GM18858 (cell line): Measurements from ENCODE around the gene SPHK1.

ENCODE experiments used
- ATAC-seq: cut with Tn5 transposase; IDR thresholded peaks from one replicate; pipeline ENCODE4 v1.9.1; 2021; ENCODE audit not compliant: unreplicated experiment

Gene SPHK1

DNA sequence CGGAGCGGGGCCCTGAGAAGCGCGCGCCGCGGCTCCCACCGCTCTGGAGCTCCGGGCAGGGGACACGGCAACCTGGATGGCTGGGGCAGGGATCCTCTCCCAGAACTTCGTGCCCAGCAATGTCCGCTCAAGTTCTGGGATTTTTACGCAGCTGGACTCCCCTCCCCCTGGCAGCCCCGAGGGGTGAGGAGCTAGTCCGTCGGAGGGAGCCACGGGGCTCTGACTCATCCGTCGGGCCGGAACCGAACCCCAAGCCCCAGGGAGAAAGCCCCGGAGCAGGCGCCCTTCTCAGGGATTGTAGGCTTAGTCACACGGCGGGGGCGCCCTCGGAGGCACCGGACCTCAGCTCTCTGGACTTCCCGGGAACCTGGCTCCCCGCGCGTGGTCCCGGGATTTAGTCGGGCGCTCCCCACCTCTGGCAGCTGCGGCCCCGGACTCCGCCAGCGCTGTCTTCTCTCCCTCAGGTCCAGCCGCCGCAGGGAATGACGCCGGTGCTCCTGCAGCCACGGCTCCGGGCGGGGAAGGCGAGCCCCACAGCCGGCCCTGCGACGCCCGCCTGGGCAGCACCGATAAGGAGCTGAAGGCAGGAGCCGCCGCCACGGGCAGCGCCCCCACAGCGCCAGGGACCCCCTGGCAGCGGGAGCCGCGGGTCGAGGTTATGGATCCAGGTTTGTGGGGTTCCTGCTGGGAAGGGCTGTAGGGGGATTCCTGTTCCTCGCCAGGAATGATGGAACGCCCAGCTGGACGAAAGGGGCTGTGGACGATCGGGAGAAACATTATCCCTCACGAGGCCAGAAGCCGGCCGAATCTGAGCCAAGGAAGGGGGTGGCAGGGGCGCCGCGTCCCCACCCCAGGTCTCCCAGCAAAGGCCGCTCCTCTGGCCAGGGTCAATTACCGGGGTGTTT is 830 bp downstream of the SPHK1 start:
- ATAC-seq = no peak

DNA sequence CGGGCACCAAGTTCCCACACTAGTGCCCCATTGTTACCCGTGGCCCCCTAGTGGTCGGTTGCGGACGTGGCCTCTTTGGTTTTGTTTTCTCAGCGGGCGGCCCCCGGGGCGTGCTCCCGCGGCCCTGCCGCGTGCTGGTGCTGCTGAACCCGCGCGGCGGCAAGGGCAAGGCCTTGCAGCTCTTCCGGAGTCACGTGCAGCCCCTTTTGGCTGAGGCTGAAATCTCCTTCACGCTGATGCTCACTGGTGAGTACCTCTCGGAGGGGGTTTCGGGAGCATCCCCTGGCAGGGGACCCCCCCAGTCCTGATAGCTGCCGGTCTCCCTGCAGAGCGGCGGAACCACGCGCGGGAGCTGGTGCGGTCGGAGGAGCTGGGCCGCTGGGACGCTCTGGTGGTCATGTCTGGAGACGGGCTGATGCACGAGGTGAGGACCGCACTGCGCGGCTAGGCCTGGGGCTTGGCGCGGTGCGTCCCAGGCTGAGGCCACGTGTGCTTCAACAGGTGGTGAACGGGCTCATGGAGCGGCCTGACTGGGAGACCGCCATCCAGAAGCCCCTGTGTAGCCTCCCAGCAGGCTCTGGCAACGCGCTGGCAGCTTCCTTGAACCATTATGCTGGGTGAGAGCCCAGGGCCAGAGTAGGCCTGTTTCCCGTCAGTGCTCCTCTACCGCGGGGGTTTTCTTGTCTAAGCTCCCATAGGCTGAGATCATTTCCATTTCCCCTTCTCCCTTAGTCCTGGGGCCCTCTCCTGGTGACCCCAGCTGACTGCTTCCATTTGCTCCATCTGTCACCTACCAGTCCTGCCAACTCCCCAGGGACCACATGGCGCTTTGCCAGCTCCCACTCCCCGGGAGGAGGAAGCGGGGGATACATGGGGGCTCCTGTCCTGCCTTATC is 1.7 kb downstream of the SPHK1 start:
- no peak for ATAC-seq

DNA sequence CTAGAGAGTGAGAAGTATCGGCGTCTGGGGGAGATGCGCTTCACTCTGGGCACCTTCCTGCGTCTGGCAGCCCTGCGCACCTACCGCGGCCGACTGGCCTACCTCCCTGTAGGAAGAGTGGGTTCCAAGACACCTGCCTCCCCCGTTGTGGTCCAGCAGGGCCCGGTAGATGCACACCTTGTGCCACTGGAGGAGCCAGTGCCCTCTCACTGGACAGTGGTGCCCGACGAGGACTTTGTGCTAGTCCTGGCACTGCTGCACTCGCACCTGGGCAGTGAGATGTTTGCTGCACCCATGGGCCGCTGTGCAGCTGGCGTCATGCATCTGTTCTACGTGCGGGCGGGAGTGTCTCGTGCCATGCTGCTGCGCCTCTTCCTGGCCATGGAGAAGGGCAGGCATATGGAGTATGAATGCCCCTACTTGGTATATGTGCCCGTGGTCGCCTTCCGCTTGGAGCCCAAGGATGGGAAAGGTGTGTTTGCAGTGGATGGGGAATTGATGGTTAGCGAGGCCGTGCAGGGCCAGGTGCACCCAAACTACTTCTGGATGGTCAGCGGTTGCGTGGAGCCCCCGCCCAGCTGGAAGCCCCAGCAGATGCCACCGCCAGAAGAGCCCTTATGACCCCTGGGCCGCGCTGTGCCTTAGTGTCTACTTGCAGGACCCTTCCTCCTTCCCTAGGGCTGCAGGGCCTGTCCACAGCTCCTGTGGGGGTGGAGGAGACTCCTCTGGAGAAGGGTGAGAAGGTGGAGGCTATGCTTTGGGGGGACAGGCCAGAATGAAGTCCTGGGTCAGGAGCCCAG is 2.8 kb downstream of the SPHK1 start:
- no peak for ATAC-seq

DNA sequence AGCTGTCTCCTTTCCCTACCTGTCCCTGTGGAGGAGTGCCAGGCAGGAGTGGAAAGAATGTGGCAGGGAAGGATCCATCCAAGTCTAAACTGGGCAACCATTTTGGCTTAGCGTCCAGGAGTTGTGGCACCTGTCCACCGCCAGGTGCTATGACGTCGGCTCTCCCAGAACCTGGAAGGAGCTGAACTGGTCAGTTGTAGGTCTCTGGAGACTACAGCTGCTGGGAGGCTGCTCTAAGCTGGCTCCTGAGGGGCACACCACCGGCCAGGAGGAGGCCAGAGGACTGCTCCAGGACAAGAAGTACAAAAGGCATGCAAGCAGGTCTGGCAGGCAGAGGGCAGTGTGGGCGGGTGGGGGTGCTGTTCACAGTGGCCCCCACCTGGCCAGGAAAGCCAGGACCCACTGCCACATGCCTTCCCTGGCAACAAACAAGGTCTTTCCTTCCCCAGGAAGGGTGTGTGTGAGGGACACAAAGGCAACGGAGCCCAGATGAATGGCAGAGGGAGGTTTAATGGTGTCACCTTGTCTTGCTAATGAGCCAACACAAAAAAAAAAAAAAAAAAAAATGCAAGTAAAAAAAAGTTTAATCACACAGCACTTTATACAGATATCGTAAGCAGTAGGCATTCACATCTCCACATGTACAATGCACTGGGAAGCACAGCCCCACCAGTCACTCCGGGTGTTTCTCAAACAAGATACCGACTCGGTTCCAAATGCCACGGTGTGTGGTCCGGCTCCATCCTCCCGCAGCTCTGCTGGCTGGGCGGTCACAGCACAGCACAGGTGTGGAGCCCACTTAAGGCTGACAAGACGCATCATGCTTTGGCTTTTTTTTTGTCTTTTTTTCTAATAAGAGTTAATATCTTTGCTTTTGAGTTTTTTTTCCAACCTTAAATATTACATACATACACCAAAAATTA is 4.8 kb downstream of the SPHK1 start:
- ATAC-seq = no peak

DNA sequence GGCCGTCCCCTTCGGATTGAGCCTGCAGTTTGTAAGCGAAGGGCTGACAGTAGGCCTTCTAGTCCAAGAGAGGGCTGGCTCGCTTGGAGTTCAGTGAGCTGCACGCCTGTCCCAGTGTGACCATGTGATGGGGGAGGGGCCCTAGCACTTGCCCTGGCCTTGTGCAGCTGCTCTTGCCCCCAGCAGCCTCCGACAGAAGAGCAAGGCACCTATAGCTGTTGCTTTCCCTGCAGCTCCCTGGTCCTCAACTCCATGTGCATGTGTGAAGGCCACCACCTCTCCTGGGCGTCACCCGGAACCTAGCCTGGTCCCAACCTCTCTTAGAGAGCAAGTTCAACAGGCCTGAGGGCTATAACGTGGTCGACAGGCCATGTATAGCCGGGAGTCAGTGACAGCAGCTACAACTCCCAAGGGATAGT is 5.6 kb downstream of the SPHK1 start:
- no peak for ATAC-seq

DNA sequence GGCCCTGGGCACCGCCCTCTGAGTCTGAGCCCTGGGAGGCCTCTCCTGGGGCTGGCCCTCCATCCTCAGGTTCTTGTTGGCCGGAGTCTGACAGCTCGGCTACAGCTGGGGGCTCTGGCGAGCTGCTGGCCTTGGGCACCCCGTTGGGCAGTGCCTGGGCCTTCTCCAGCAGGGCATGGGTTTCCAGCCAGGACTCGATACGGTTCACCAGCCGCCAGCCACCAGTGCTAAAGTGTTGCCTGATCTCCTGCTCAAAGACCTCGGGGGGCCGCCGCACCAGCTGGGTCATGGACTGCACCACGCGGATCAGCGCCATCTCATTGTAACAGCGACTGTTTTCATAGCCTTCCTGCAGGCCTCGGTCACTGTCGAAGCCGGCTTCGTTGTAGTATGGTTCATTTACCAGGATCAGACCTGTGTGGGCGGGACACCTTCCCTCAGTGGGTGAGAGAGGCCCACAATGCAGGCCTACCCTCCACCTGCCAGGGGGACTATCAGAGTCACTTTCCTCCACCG is 6.8 kb downstream of the SPHK1 start:
- ATAC-seq = no peak

DNA sequence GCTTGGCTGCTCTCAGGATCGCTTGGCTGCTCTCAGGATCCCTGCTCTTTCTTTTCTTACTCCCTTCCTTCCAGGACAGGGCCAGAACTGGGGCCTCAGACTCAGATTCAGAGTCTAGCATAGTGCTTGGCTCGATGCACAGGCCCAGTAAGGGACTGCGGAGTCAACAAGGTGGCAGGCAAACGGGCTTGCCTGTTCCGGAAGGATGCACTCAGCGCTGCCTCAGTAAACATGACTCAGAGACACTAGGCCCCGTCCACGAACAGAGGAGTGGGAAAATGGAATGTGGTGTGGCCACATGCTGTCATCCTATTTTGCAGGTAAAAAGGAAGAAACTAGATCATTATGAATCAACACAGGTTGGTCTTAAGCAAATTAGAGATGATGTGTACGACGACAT is 9.8 kb downstream of the SPHK1 start:
- no peak for ATAC-seq

DNA sequence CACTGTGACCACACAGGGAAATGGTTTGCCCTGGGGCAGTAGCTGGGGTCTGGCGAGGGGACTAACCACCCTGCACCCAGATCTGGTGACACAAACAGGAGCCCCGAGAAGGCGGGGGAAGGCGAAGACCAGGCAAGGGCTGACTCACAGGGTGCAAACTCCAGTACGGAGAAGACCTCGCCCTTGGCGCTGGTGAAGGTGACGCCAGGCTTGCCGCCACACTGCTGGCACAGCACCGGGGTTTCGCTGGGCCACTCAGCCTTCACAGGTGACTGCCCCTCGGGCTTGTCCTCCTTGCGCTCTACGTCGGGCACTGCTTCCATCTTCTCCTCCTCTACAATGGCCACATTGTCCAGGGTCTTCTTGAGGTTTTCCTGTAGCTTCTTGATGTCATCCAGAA is 11.6 kb downstream of the SPHK1 start:
- ATAC-seq = no peak

DNA sequence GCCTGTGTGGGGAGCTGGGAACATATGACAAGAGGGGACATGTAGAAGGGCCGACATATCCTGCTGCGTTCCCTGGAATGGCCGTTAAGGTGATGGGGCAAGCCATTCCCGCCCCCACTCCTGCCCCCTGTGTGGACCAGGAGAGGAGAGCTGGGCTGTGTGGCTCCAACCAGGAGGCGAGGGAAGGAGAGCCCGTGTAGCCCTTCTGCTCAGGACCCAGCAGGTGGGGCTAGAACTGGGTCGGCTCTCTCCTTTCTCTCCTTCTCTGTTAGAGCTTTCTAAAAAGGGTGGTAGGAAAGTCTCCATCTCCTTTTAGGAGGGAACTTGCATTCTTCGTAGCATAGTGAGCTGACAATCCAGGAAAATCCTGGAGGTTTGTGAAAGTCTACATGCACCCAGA is 12.8 kb downstream of the SPHK1 start:
- no peak for ATAC-seq

DNA sequence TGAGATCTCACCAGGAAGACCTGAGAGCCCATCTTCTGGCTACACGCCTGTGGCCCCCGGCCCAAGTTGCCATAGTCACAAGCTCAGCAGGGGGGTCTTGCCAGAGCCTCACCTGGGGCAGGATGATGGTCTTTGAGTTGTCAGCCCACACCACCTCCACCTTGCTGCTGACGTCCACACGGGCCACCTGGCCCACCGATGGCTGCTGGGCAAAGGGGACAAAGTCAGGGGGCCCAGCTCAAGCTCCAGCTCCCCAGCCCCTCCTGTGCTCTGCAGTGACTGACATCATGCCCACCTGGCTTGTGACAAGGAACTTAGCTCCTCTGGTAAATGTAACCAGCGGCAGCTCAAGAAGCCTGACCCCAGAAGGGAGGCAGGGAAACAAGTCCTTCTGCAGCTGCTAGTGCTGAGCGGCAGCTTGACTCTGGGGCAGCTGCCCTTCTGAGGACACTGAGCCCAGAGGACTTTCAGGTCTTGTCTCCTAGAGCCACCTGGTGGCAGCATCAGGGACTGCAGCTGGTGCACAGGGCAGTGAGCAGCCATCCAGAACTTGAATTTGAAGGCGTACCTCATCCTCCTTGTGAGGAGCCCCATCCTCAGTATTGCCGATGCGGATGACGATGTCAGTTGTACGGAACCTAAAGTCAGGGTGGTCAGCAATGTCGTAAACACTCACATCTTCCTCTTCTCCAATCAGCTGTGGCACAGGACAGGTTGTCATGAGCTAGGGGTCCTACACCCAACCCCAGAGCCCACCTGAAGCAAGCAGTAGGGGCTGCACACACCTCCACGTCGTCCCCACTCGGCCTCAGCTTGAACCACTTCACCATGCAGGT is 13.5 kb downstream of the SPHK1 start:
- no peak for ATAC-seq

DNA sequence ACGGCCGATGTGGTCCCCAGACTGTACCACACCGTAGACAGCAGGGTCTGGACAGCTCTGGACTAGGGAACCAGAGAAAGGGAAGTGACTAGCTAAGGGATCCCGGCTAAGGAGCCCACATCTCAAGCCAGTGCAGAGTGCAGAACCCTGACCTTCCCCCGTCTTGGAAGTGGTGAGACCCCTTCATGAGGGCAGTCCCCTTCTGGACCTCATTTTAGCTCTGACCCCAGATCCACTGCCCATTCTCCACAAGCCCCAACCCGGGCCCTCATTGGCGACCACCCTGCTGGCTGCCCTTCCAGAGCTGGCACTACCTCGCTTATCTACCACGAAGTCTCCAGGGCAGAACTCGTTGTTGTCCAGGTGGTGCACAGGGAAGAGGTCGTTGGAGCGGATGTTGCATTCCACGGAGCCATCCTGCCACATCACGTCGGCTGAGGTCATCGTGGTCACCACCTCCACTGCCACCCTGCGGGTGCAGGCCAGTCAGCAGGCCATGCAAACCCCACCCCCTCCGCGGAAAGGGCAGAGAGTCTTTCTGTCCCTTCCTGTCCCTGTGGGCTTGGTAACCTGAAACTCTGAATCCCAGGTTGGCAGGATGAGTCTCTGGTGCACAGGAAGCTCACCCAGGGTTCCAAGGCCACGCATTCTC is 14.2 kb downstream of the SPHK1 start:
- no peak for ATAC-seq

DNA sequence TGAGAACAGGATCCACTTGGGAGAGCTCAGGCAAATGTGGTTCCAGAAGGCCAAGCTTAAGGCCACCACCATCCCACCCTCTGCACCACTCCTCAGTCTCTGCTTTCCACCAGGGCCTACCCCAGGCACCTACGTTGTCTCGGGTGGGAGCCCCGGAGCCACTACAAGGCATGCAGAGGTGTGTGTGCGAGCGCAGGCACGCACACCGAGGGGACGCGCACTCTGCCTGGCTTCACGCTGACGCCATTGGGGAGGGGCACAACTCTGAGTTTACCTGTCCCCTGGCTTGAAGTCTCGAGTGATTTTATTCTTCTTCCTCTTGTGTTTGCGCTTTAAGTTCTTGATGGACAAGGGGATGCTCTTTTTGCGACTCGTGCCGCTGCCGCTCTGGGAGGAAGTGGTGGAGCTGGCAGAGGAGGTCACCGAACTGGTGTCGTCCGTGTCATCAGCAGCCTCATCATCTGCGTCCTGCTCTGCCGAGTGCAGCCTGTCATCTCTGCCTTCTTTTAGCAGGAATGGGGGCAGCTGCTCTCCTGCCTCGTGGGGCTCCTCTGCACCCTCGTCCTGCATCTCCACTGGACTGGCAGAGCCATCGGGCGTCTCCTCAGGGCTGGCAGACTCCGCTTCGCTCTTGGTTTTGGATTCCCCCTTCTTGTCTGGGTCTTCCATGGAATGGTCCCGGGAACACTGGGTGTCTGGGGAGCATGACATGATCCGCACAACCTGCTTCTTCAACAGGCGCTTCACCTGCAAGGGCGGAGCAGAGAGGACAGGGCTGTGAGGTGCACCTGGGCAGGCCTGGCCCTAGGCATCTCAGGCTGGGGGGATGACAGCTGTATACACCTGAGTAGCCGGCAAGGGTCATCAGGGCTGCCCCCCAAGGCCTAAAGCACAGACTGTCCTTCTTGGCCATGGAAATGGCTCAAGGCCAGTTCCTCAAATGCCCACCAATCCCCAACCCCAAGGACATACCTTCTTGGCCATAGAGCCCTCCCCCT is 15.1 kb downstream of the SPHK1 start:
- ATAC-seq = no peak

DNA sequence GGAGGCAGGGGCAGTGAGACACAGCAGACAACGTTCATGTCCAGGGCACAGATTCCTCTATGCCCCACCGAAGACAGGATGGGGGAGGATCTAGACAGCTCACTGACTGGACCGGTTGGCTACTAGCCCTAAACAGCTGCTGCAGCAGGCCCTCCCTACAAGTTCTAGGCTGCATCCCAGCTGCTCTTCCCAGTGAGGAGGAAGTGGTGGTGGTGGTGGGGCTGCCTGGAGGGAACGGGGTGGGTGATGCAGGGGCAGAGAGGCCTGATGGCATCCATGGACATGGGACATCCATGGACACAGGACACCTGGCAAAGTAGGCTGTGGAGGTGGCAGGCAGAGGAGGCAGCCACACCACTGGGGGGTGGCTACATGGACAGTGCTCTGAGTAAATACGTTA is 18.3 kb downstream of the SPHK1 start:
- no peak for ATAC-seq

DNA sequence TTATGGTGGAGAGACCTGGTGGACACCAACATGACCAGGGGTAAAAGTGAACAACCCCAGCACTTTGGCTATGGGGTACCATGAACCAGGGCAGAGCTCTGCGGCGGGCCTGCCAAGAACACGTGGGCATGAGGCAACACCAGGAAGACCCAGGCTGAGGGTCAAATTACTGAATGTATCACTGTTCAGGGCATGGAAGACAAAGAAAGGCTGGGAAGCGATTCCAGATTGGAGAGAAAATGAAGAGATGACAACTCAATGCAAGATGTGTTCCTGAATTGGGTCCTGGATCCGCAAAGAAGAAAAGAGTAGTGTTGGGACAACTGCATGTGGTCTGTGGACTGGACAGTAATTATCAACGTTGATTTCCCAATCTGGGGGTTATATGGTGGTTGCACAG is 19.8 kb downstream of the SPHK1 start:
- ATAC-seq = no peak

DNA sequence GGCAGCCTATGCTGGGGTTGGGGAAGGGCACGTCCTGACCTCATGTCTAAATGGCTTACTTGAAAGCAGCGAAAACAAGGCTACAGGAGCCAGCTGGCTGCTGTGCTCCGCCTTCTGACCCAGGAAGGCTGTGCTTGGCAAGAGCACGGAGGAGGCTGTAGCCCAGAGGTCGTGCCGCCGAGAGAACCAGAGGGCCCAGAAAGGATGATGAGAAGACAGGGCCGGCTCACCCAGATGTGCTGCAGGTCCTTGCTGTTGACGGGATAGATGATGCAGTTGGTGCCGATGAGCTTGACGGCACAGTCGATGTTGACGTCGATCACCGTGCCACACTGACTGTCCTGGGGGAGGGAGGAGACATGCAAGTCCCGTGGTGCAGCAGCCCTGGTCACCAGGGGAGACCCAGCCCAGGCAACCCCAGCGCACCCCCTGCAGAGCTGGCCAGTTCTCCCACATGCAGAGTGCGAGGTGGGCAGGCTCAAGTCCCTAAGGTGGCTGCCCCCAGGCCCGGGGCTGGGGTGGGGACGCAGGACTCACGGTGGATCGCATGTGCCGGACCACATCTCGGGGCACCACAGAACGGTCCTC is 20.7 kb downstream of the SPHK1 start:
- no peak for ATAC-seq

DNA sequence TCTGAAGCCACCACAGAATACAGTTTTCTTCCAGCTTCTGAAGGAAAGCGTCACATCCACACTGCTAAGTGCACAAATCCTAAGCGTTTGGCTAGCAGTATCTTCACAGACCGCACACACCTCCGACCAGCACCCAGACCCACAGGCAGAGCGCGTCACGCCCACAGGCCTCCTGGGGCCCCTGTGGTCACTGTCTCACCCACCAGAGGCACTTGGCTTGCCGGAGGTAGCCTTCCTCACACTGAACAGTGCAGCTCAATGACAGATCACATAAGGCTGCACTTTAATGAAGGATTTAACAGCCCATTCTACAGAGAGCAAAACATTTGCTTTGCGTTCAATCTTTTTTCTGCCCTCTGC is 21.2 kb downstream of the SPHK1 start:
- ATAC-seq = no peak
